GM19238 (cell line): Measurements from ENCODE around the gene SLC35G4.
"Not testable (repeated sequence)": the region's sequence is repeated elsewhere in the genome, so short reads cannot be mapped to it uniquely, and the experiment has no call there.

Experiments used
- DNase-seq: peaks from one replicate; pipeline ENCODE4 v3.0.0; 2011; ENCODE audit warnings: low spot score; ENCODE audit not compliant: insufficient read length

SLC35G4 gene

GRCh38 chr18:11613611-11614010, 4.2 kb downstream of the SLC35G4 start:
- not testable (repeated sequence) for DNase-seq

- not testable (repeated sequence) for DNase-seq
Measured at GRCh38 chr18:11614042-11614441, 4.6 kb downstream of the SLC35G4 start.

GRCh38 chr18:11614981-11615380, 5.6 kb downstream of the SLC35G4 start:
- not testable (repeated sequence) for DNase-seq

- DNase-seq = not testable (repeated sequence)
Measured at GRCh38 chr18:11647310-11647709, 37.9 kb downstream of the SLC35G4 start.

DNA sequence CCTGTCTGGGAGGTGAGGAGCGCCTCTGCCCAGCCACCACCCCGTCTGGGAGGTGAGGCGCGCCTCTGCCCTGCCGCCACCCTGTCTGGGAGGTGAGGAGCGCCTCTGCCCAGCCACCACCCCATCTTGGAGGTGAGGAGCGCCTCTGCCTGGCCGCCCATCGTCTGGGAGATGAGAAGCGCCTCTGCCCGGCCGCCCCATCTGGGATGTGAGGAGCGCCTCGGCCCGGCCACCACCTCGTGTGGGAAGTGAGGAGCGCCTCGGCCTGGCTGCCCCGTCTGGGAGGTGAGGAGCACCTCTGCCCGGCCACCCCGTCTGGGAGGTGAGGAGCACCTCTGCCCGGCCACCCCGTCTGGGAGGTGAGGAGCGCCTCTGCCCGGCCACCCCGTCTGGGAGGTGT, 38.4 kb downstream of the SLC35G4 start:
- DNase-seq = not testable (repeated sequence)

DNA sequence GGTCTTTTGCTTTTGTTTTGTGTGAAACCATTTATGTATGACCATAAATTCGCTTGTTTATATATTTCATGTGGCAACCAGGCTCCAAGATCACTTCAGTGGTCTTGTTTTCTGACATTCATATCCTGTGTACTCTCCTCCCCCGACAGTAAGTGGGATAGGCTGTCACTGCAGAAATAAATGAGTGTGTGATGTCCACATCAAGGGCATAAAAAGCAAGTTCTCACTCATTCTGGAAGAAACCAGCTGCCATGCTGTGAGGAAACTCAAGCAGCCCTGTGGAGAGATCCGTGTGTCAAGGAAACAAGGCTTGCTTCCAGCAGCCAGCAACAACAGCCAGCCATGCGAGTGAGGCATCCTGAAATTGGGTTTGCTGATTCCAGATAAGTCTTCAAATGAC, 40.4 kb downstream of the SLC35G4 start:
- no peak for DNase-seq

DNA sequence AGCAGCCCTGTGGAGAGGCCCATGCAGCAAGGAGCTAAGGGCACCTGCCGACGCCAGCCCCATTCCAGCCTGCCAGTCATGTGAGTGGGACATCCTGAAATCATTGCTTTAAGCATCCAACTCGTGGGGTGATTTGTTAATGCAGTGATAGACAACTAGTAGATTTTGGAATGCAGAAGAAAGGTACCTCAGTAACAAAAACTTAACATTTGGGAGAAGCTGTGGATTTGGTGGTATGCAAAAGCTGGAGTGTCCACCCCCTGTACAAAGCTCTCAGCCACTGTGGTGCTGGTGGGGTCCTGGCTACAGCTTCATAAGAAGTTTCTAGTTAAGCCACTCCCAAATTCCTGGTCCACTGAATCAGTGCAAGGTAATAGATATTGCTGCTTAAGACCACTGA, 42.5 kb downstream of the SLC35G4 start:
- DNase-seq = no peak

- no peak for DNase-seq
Measured at GRCh38 chr18:11653521-11653920, 44.1 kb downstream of the SLC35G4 start.

DNA sequence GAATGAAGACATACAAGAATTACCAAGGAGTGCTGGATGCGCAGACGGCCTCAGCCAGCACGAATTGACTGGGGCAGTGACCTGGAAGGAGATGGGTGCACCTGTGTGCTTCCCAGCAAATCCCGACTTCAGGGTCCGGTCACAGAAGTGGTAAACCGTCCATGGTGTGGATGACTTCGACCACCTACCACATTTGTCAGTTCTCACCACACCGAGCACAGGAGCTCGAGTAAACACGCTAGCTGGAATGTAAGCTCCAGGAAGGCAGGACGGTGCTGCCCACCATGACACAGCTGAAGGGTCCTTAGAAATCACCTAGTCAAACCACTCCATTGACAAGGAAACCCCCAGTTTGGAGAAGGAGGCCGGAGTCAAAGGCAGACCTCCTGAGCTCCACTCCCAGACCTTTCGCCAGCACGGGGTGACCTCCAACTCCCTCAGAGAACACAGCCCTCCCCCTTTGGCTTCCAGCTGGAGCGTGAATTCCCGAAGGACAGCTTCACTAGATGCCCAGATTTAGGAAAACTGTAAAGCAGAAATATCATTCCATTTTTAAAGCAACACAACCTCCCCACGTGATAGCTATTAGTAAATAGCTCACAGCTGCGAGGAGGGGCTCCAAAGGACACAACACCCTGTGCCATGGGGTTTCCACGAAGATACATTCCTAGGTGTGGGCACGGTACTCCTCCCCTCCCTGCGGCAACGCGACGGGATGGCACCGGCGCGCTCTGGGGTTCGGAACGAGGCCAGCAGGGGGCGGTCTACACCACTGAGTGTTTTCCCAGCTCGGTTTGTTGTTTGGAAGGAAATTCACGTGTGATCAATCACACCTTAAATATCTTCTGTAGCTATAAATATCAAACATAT, 45.6 kb downstream of the SLC35G4 start:
- peak; percentile 39 for DNase-seq

- no peak for DNase-seq
Measured at GRCh38 chr18:11655606-11655932, 46.2 kb downstream of the SLC35G4 start.

GRCh38 chr18:11657152-11657551, 47.8 kb downstream of the SLC35G4 start:
- no peak for DNase-seq

GRCh38 chr18:11657554-11657953, 48.2 kb downstream of the SLC35G4 start:
- no peak for DNase-seq

DNA sequence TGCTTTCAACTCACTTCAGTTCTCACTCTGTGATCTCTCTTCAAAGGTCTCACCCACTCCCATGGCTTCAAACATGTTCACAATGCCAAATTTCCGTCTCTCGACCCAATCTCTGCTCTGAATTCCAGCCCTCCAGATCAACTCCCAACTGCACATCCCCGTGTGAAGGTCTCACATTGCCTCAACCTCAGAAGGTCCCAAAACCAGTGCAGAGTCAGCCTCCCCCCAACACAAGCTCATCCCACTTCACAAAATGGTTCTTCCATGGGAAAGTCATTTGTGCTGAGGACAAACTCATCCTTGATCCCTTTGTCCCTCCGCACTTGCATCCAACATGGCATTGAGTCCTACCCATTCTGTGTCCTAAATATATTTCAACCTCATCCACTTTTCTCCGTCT, 48.6 kb downstream of the SLC35G4 start:
- no peak for DNase-seq

GRCh38 chr18:11658989-11659388, 49.6 kb downstream of the SLC35G4 start:
- no peak for DNase-seq
